Stimulated activated naive CD8-positive, alpha-beta T cell treated with anti-CD3 and anti-CD28 coated beads, Interleukin-15, Interleukin-2, amounts not matched to agents 100 ng/mL and 50 ng/mL, for 24 hours (primary cell): ENCODE data around the gene MRM2.

ENCODE experiments used
- H3K27ac Mint-ChIP-seq: one replicate; pipeline ENCODE4 v1.8.0; 2021; ENCODE audit warnings: mild to moderate bottlenecking, mixed read lengths
- H3K27me3 Mint-ChIP-seq: one replicate; pipeline ENCODE4 v1.8.0; 2021; ENCODE audit warnings: mixed read lengths
- H3K36me3 Mint-ChIP-seq: one replicate; pipeline ENCODE4 v1.8.0; 2021; ENCODE audit warnings: low read depth, mixed read lengths
- H3K4me1 Mint-ChIP-seq: one replicate; pipeline ENCODE4 v1.8.0; 2021; ENCODE audit warnings: low read depth, mixed read lengths
- H3K4me3 Mint-ChIP-seq: one replicate; pipeline ENCODE4 v1.8.0; 2021; ENCODE audit warnings: mild to moderate bottlenecking, mixed read lengths
- H3K9me3 Mint-ChIP-seq: one replicate; pipeline ENCODE4 v1.8.0; 2021; ENCODE audit warnings: mixed read lengths

Gene MRM2

DNA sequence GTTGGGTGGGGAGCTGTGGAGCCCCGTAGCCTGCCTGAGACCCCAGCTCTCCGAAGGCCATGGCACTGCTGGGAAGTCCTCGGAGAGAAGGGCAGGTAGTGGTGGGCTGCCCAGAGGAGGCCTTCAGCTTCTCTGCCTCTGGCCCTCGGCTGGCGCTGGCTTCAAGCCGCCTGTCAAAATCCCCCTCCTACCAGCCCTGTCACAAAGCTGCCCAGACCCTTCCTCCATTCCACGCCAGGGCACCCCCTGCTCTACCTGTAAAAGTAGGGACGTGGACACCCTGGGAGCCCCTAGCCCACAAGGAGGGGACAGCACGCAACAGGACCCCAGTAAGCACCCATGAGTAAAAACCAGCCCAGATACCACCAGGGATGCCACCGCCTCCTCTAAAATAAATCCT lies 40.9 kb downstream of the MRM2 start:
- no peaks in the 10 kb centered on the region for H3K9me3 Mint-ChIP-seq
- no peak overlapping the region for H3K27ac Mint-ChIP-seq
- no peak overlapping the region for H3K4me3 Mint-ChIP-seq
- no peaks in the 10 kb centered on the region for H3K27me3 Mint-ChIP-seq
- H3K4me1 Mint-ChIP-seq = no peaks in the 10 kb centered on the region
- H3K36me3 Mint-ChIP-seq = peaks cover 20% of the 10 kb centered on the region

GRCh38 chr7:2200584-2200980 lies 41.4 kb downstream of the MRM2 start:
- no peak overlapping the region for H3K4me3 Mint-ChIP-seq
- no peaks in the 10 kb centered on the region for H3K27me3 Mint-ChIP-seq
- no peaks in the 10 kb centered on the region for H3K4me1 Mint-ChIP-seq
- no peaks in the 10 kb centered on the region for H3K9me3 Mint-ChIP-seq
- peaks cover 24% of the 10 kb centered on the region for H3K36me3 Mint-ChIP-seq
- H3K27ac Mint-ChIP-seq = no peak overlapping the region

- Mint-ChIP-seq H3K4me3 (no peak overlapping the region), H3K27ac (no peak overlapping the region), H3K27me3 (no peaks in the 10 kb centered on the region), H3K9me3 (no peaks in the 10 kb centered on the region), H3K4me1 (no peaks in the 10 kb centered on the region), H3K36me3 (peaks cover 29% of the 10 kb centered on the region)
Observed at GRCh38 chr7:2199956-2200583, 41.9 kb downstream of the MRM2 start.

DNA sequence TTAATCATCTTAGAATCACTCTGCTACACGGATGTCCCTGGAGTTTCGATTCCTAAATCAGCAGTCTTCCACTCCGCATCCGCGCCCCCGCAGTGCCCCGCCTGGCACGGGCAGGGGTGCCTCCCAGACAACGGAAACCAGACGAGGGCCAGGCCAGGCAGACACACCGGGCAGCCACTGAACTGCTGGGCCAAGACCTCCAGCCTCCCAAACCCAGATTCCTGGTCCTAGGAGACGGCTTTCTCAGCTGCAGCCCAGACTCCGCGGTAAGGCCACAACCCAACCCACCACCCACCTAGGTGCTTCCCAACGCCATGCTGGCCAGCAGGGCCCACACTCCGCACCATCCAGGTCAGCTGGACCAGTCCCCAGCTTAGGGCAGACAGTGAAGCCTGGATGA lies 42.5 kb downstream of the MRM2 start:
- H3K4me3 Mint-ChIP-seq = no peak overlapping the region
- H3K27ac Mint-ChIP-seq = no peak overlapping the region
- H3K4me1 Mint-ChIP-seq = no peaks in the 10 kb centered on the region
- H3K27me3 Mint-ChIP-seq = no peaks in the 10 kb centered on the region
- peaks cover 31% of the 10 kb centered on the region for H3K36me3 Mint-ChIP-seq
- no peaks in the 10 kb centered on the region for H3K9me3 Mint-ChIP-seq

- Mint-ChIP-seq H3K36me3 (peaks cover 31% of the 10 kb centered on the region), H3K27ac (no peak overlapping the region), H3K4me3 (no peak overlapping the region)
Observed at GRCh38 chr7:2198760-2199159, 43.2 kb downstream of the MRM2 start.

GRCh38 chr7:2198206-2198605 lies 43.8 kb downstream of the MRM2 start:
- Mint-ChIP-seq H3K36me3 (peaks cover 33% of the 10 kb centered on the region), H3K4me3 (no peak overlapping the region), H3K4me1 (no peaks in the 10 kb centered on the region)

More at GRCh38 chr7:2198760-2199159, 43.2 kb downstream of the MRM2 start:
- Mint-ChIP-seq H3K4me1 (no peaks in the 10 kb centered on the region), H3K9me3 (no peaks in the 10 kb centered on the region), H3K27me3 (no peaks in the 10 kb centered on the region)

DNA sequence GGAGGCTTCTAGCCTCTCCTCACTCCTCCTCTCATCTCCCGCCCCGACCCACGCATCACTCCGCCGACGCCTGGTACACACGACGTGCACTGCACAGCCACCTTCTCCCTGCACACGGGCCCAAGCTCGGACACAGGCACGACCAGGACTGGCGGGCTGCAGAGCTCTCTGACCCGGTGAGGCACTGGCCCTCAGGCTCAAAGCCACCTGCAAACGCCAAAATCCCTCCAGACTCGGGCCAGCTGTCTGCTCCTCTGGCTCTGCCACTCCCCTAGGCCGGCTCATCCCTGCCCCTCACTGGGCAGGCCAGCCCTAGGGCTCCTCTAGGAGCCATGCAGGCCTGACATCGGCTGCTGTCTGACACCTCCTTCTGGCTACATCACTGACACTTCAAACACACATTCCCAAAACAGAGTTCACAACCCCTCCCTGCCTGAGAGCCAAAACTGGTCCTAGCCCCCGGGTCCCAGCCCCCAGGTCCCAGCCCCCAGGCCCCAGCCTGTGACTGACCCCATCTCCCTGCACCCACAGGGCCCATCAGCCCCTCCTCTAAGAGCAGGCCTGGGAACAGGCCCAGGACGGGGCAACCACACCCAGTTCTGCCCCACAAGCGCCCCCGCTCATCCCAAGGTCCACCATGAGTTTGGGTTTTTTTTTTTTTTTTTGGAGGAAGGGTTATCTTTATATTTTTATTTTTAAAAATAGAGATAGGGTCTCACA lies 44.4 kb downstream of the MRM2 start:
- Mint-ChIP-seq H3K27me3 (no peaks in the 10 kb centered on the region), H3K4me3 (no peak overlapping the region), H3K4me1 (no peaks in the 10 kb centered on the region), H3K27ac (no peak overlapping the region), H3K9me3 (no peaks in the 10 kb centered on the region), H3K36me3 (peaks cover 39% of the 10 kb centered on the region)

More at GRCh38 chr7:2198206-2198605, 43.8 kb downstream of the MRM2 start:
- H3K27ac Mint-ChIP-seq = no peak overlapping the region
- no peaks in the 10 kb centered on the region for H3K9me3 Mint-ChIP-seq
- H3K27me3 Mint-ChIP-seq = no peaks in the 10 kb centered on the region

- peaks cover 43% of the 10 kb centered on the region for H3K36me3 Mint-ChIP-seq
- H3K4me3 Mint-ChIP-seq = no peak overlapping the region
- no peaks in the 10 kb centered on the region for H3K9me3 Mint-ChIP-seq
Observed at GRCh38 chr7:2196381-2197378, 45.3 kb downstream of the MRM2 start.

GRCh38 chr7:2195400-2196246 lies 46.4 kb downstream of the MRM2 start:
- no peaks in the 10 kb centered on the region for H3K9me3 Mint-ChIP-seq
- H3K36me3 Mint-ChIP-seq = peaks cover 44% of the 10 kb centered on the region
- no peaks in the 10 kb centered on the region for H3K27me3 Mint-ChIP-seq
- no peak overlapping the region for H3K4me3 Mint-ChIP-seq
- H3K4me1 Mint-ChIP-seq = no peaks in the 10 kb centered on the region
- H3K27ac Mint-ChIP-seq = no peak overlapping the region

More at GRCh38 chr7:2196381-2197378, 45.3 kb downstream of the MRM2 start:
- no peak overlapping the region for H3K27ac Mint-ChIP-seq
- no peaks in the 10 kb centered on the region for H3K27me3 Mint-ChIP-seq
- no peaks in the 10 kb centered on the region for H3K4me1 Mint-ChIP-seq

- H3K4me1 Mint-ChIP-seq = no peaks in the 10 kb centered on the region
- peaks cover 9% of the 10 kb centered on the region for H3K9me3 Mint-ChIP-seq
- H3K27me3 Mint-ChIP-seq = no peaks in the 10 kb centered on the region
- peaks cover 59% of the 10 kb centered on the region for H3K36me3 Mint-ChIP-seq
- H3K27ac Mint-ChIP-seq = no peak overlapping the region
- H3K4me3 Mint-ChIP-seq = no peak overlapping the region
Observed at GRCh38 chr7:2193575-2194305, 48.3 kb downstream of the MRM2 start.

GRCh38 chr7:2192831-2193534 lies 49.0 kb downstream of the MRM2 start:
- Mint-ChIP-seq H3K27me3 (no peaks in the 10 kb centered on the region), H3K9me3 (peaks cover 9% of the 10 kb centered on the region), H3K4me3 (no peak overlapping the region), H3K4me1 (no peaks in the 10 kb centered on the region), H3K36me3 (peaks cover 66% of the 10 kb centered on the region), H3K27ac (no peak overlapping the region)

DNA sequence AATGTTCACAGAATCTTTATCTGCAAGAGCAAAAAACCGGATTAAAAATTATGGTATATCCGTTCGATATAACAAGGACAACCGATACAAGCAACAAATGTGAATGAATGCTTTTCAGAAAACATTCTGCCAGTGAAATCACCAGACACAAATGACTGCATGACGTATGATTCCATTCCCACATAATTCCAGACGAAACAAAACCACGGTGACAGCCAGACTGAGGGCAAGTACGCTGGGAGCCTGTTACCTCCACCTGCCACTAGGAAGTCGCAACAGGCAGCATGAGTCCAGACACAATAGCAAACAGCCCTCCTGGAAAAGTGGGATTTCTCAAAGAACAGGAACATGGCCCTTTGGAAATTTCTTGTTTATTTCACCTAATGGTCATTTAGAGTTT lies 51.0 kb downstream of the MRM2 start:
- H3K9me3 Mint-ChIP-seq = peaks cover 9% of the 10 kb centered on the region
- no peak overlapping the region for H3K27ac Mint-ChIP-seq
- H3K27me3 Mint-ChIP-seq = no peaks in the 10 kb centered on the region
- H3K4me1 Mint-ChIP-seq = no peaks in the 10 kb centered on the region
- no peak overlapping the region for H3K4me3 Mint-ChIP-seq
- H3K36me3 Mint-ChIP-seq = peaks cover 54% of the 10 kb centered on the region

- no peak overlapping the region for H3K27ac Mint-ChIP-seq
- no peaks in the 10 kb centered on the region for H3K27me3 Mint-ChIP-seq
- H3K9me3 Mint-ChIP-seq = peaks cover 9% of the 10 kb centered on the region
- no peak overlapping the region for H3K4me3 Mint-ChIP-seq
- no peaks in the 10 kb centered on the region for H3K4me1 Mint-ChIP-seq
- H3K36me3 Mint-ChIP-seq = peaks cover 54% of the 10 kb centered on the region
Observed at GRCh38 chr7:2190531-2190930, 51.5 kb downstream of the MRM2 start.
